ENCODE measurements around the gene DENND1A.
"Not testable (repeated sequence)": the region's sequence is repeated elsewhere in the genome, so short reads cannot be mapped to it uniquely, and the experiment has no call there.

DENND1A gene

GRCh38 chr9:123929870-123930831 is at the start of gene DENND1A:
Gene DENND1A (minus strand): TSS chr9:123930126. CDS start chr9:123929905, 221 bp downstream.
- peak; percentile 74 to 80 for DNase-seq

- DNase-seq = no peak
Measured at GRCh38 chr9:123978981-123979380, 49.1 kb upstream of the DENND1A start.

- DNase-seq = not testable (repeated sequence)
Measured at GRCh38 chr9:123976579-123976978, 46.7 kb upstream of the DENND1A start.

- no peak for DNase-seq
Measured at GRCh38 chr9:123975871-123976270, 45.9 kb upstream of the DENND1A start.

- no peak for DNase-seq
Measured at GRCh38 chr9:123974471-123974870, 44.5 kb upstream of the DENND1A start.

GRCh38 chr9:123973590-123974223 is 43.8 kb upstream of the DENND1A start:
- no peak for DNase-seq

GRCh38 chr9:123972618-123973017 is 42.7 kb upstream of the DENND1A start:
- DNase-seq = no peak

GRCh38 chr9:123967323-123967722 is 37.4 kb upstream of the DENND1A start:
- no peak for DNase-seq

- no peak for DNase-seq
Measured at GRCh38 chr9:123965801-123966686, 36.1 kb upstream of the DENND1A start.

GRCh38 chr9:123964761-123965160 is 34.8 kb upstream of the DENND1A start:
- DNase-seq = no peak

GRCh38 chr9:123960965-123961364 is 31.0 kb upstream of the DENND1A start:
- no peak for DNase-seq

GRCh38 chr9:123960366-123960765 is 30.4 kb upstream of the DENND1A start:
- DNase-seq = no peak

GRCh38 chr9:123959787-123960186 is 29.9 kb upstream of the DENND1A start:
- no peak for DNase-seq

GRCh38 chr9:123957731-123958130 is 27.8 kb upstream of the DENND1A start:
- DNase-seq = no peak

GRCh38 chr9:123957168-123957721 is 27.3 kb upstream of the DENND1A start:
- no peak for DNase-seq

GRCh38 chr9:123955637-123956036 is 25.7 kb upstream of the DENND1A start:
- DNase-seq = no peak

GRCh38 chr9:123954518-123955280 is 24.8 kb upstream of the DENND1A start:
- peak in 1 of 2 experiments; percentile 22 for DNase-seq

GRCh38 chr9:123952641-123953495 is 22.9 kb upstream of the DENND1A start:
- DNase-seq = no peak

- DNase-seq = no peak
Measured at GRCh38 chr9:123948286-123948685, 18.4 kb upstream of the DENND1A start.

- no peak for DNase-seq
Measured at GRCh38 chr9:123947326-123947725, 17.4 kb upstream of the DENND1A start.

Data from AML-193 (cell line).